NCI-H128 (cell line): ENCODE measurements around the gene TRPV2.
"Not testable (repeated sequence)": the region's sequence is repeated elsewhere in the genome, so short reads cannot be mapped to it uniquely, and the experiment has no call there.

Experiments used
- DNase-seq: peaks from one replicate; lab custom pipeline; 2025; ENCODE audit not compliant: unreplicated experiment; lab: John Stamatoyannopoulos, UW

TRPV2 gene, protein sequence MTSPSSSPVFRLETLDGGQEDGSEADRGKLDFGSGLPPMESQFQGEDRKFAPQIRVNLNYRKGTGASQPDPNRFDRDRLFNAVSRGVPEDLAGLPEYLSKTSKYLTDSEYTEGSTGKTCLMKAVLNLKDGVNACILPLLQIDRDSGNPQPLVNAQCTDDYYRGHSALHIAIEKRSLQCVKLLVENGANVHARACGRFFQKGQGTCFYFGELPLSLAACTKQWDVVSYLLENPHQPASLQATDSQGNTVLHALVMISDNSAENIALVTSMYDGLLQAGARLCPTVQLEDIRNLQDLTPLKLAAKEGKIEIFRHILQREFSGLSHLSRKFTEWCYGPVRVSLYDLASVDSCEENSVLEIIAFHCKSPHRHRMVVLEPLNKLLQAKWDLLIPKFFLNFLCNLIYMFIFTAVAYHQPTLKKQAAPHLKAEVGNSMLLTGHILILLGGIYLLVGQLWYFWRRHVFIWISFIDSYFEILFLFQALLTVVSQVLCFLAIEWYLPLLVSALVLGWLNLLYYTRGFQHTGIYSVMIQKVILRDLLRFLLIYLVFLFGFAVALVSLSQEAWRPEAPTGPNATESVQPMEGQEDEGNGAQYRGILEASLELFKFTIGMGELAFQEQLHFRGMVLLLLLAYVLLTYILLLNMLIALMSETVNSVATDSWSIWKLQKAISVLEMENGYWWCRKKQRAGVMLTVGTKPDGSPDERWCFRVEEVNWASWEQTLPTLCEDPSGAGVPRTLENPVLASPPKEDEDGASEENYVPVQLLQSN

DNA sequence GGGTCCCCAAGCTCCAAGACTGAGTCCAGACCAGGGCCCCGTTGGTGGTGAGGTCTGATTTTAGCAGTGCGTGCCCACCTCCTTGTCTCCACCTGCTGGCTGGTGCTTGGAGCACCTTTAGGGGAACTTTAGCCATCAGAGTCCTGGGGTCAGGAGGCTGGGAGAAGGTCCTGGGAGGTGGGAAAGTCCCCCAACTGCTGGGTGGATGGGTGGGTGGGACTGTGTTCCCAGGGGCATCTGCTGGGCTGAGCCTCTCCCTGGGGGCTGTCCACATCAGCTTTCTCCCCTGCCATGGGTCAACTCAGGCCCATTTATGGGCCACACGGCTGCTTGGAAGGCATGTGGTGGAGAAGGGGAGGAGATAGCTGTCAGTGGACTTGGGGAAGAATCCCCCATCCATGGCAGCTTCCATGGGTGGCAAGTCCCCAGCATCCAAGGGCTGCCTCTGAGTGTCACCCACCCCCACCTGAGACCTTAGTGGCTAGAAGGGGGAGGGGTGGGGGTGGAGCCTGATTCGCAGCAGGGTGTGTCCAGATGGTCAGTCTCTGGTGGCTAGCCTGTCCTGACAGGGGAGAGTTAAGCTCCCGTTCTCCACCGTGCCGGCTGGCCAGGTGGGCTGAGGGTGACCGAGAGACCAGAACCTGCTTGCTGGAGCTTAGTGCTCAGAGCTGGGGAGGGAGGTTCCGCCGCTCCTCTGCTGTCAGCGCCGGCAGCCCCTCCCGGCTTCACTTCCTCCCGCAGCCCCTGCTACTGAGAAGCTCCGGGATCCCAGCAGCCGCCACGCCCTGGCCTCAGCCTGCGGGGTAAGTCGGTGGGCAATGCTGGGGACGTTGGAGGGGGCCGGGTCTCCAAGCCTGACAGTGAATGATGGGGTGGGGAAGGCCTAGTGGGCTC is at the start of gene TRPV2:
TRPV2 (plus strand) TSS at position 541 of the 894 bp plus-strand sequence. CDS start 2,098 bp downstream, outside the sequence.
- DNase-seq: no peak

DNA sequence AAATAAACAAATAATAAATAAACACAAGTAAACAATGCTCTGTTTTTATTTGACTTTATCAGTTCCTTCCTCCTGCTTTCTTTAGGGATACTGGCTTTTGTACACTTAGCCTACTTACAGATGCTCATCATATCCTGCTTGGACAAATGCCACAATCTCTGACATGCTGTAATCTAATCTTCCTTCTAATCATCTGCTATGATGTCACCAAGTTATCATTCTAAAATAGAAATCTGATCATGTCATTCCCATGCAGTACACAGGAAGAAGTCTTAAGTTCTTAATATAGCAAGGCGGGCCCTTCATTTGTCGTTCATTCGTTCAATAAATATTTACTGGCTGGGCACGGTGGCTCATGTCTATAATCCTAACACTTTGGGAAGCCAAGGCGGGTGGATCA is 43.6 kb upstream of the TRPV2 start:
- no peak for DNase-seq

DNA sequence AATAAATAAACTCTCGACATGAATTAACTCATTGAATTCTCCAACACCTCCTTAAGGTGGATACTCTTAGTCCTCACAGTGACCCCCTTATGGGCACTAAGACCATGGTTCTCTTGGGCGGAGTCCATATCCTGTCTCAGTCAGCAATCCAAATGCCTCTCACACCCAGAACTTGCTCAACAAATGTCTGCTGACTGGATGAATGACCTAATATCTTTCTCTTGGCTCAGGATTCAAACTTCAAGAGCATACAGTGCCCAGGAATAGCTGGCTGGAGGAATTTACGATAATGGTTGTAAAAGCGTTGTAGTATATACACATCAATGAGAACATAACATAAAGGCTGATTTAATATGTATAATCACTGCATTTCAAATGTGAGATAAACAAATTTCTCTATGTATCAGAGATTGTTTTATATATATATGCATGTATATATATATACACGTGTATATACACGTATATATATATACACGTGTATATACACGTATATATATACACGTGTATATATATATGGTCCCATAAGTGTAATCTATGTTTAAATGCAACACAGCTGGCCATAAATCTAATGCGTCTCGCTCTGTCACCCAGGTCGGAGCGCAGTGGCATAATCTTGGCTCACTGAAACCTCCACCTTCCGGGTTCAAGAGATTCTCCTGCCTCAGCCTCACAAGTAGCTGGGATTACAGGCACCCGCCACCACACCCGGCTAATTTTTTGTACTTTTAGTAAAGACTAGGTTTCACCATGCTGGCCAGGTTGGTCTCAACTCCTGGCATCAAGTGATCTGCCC is 41.0 kb upstream of the TRPV2 start:
- DNase-seq: no peak

GRCh38 chr17:16377941-16378341 is 37.4 kb upstream of the TRPV2 start:
- no peak for DNase-seq

GRCh38 chr17:16378636-16379282 is 36.6 kb upstream of the TRPV2 start:
- DNase-seq: no peak

DNA sequence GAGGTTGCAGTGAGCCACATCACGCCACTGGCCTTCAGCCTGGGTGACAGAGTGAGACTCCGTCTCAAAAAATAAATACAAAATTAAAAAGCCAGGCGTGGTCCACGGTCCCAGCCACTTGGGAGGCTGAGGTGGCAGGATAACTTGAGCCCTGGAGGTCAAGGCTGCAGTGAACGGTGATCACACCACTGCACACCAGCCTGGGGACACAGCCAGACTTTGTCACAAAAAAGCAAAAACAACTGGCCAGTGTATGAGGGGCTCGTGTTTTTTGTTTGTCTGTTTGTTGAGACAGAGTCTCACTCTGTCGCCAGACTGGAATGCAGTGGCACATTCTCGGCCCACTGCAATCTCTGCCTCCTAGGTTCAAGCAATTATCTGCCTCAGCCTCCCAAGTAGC is 35.7 kb upstream of the TRPV2 start:
- DNase-seq: no peak

- DNase-seq: peak; percentile 74
Observed at GRCh38 chr17:16380640-16381495, 34.5 kb upstream of the TRPV2 start, which contains the start of gene UBB. Gene UBB (plus strand): TSS chr17:16381091. CDS start chr17:16381908, 817 bp downstream.

DNA sequence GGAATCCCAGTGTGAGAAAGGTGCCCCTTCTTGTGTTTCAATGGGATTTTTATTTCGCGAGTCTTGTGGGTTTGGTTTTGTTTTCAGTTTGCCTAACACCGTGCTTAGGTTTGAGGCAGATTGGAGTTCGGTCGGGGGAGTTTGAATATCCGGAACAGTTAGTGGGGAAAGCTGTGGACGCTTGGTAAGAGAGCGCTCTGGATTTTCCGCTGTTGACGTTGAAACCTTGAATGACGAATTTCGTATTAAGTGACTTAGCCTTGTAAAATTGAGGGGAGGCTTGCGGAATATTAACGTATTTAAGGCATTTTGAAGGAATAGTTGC is 33.9 kb upstream of the TRPV2 start:
- no peak for DNase-seq

DNA sequence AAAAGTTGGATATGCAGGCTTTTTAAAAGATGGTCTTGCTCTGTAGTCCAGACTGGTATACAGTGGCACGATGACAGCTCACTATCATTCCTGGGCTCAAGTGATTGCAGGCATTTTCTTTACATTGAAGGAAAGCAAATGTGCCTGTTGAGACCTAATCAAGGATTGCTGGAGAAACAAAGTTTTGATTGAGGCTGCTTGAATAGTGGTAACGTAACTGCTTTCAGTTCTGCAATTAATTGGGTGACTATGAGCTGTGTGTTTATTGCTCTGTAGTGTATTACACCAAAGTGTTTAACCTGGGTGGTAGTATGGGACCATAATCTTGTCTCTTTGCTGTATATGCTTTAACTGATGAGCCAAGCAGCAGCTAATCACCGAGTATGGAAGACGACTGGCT is 32.2 kb upstream of the TRPV2 start:
- DNase-seq: no peak

- DNase-seq: no peak
Observed at GRCh38 chr17:16383772-16384287, 31.5 kb upstream of the TRPV2 start.

- no peak for DNase-seq
Observed at GRCh38 chr17:16384557-16384956, 30.8 kb upstream of the TRPV2 start.

GRCh38 chr17:16386126-16386507 is 29.3 kb upstream of the TRPV2 start:
- DNase-seq: not testable (repeated sequence)

- DNase-seq: no peak
Observed at GRCh38 chr17:16391451-16391850, 23.9 kb upstream of the TRPV2 start.

DNA sequence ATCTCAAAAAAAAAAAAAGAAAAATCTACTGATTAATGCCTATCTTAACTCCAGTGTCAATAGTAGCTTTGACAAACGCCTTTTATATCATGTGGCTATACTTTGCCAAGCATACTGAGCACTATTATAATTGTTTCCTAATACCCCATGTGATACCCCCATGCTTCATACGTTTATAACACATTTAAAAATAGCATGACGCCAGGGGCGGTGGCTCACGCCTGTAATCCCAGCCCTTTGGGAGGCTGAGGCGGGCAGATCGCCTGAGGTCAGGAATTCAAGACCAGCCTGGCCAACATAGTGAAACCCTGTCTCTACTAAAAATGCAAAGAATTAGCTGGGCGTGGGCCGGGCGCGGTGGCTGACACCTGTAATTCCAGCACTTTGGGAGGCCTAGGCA is 22.9 kb upstream of the TRPV2 start:
- DNase-seq: not testable (repeated sequence)

DNA sequence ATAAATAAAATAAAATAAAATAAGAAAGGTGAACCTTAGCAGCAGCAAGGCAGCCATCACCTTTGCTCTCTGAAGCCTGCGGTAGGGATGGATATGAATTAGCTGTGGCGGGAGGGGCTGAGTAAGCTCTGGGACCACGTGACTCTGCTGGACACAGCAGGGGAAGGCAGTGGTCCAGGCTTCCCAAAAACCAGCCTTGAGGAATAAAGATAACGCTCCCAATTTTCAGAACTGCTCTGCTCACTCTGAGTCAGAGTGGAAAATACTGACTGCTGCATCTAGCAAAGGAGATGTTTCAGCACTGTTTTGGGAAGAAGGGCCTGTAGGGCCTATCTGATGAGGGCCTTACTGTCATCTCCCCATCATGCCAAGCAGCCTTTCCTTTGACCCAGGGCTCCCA is 19.5 kb upstream of the TRPV2 start:
- DNase-seq: not testable (repeated sequence)

DNA sequence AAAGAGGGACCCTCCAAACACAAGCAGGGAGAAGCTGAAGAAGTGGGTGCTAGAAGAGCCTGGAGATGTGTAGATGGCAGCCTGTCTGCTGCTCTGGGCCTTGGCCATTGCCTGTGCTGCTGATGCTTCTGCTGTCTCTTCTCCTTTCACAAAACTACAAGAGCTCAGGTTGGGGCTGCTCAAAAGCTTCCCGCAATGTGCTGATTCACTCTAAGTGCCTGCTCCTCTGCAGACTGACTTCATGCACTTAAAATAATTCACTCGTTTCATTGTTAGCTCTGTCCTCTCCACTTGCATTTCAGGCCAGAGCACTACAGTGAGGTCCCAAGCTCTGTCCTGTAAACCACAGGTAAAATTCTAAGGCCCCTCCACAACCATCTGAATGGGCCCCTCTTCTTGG is 18.7 kb upstream of the TRPV2 start:
- not testable (repeated sequence) for DNase-seq

DNA sequence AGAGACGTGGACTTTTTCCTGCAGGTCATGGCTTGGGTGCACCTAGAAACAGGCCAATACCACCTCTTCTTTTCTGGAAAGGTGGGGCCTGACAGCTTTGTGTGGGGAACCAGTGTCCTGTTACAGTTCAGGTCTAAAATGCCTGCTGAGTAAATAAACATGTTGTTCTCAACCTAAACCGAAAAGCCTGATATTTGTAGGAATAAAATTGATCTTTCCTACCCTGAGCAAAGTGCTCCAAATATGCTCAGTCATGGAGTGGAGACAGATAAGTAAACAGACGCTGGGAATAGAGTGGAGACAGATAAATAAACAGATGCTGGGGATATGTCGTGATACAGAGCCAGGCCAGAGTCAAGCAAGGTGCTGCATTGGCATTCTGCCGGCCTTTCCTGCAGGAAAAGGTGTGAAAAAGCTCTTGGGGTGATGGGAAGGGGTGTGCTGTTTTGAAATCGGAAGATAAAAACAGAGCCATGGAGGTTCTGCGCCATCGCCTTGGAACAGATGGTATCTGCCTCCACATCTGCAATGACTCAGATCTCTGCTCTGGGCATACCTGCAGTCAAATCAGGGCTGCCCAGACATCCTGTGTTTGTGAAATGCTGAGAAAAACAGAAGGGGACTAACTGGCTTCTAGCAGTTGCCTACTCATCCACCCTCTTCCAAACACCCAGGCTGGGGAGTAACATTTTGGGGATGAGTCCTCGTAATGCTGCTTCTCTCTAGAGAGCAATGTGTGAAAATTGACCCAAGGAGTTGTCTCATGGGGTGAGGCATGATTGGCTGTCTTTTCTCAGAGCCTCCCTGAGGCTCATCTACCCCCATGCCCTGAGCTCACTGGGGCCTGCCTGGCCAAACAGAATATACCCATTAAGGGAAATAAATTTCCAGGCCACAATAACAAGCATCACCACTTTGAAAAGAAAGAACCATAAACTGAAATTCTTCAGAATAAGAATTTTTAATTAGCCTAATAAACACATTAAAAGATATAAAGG is 16.8 kb upstream of the TRPV2 start:
- no peak for DNase-seq

- not testable (repeated sequence) for DNase-seq
Observed at GRCh38 chr17:16403847-16404246, 11.5 kb upstream of the TRPV2 start.
